ENCODE data around the gene DDX50.
"Not testable (repeated sequence)": the region's sequence is repeated elsewhere in the genome, so short reads cannot be mapped to it uniquely, and the experiment has no call there.

DDX50 gene

GRCh38 chr10:68901105-68901927, at the start of gene DDX50:
Gene DDX50, plus strand, starts transcription at chr10:68901315. Its CDS starts 70 bp downstream, at chr10:68901385.
- no peaks in the 10 kb centered on the region for H3K27me3 Mint-ChIP-seq

GRCh38 chr10:68856352-68856751, 44.8 kb upstream of the DDX50 start:
- Mint-ChIP-seq H3K4me1 (no peaks in the 10 kb centered on the region), H3K27ac (no peak overlapping the region), H3K36me3 (no peaks in the 10 kb centered on the region), H3K27me3 (peaks cover 16% of the 10 kb centered on the region), H3K9me3 (peaks cover 14% of the 10 kb centered on the region), H3K4me3 (no peak overlapping the region)
- no peak for DNase-seq
- CTCF ChIA-PET: interaction anchor here (0.6 kb wide), 1 partner anchor 1028 kb away, joined by 3 read pairs; no protein-coding TSS in a partner anchor

More at GRCh38 chr10:68901105-68901927, at the start of gene DDX50:
- Mint-ChIP-seq H3K4me3 (peak within 1 kb of the TSS; percentile 81), H3K36me3 (peaks cover 19% of the 10 kb centered on the region), H3K27ac (peak within 1 kb of the TSS; percentile 98), H3K9me3 (no peaks in the 10 kb centered on the region), H3K4me1 (peaks cover 56% of the 10 kb centered on the region)
- DNase-seq: peak; percentile 97
- CTCF ChIA-PET: no interaction called here

DNA sequence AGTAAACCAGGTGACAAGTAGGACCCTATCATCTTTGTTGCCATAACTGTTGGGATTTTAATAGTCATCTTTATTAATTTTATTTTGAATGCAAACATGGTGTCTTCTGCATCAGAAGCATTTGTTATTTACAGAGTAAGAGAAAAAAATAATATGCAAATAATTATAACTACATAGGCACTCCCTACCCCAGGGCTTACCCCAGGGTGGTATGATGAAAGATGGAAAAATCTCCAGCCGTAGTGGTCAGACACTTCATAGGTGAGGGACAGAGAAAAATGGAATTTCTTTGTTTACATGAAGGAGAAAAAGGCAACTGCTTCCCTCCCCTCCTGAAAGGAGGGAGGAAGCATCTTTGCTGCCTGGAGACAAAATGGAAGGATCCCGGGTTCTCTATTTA, 44.1 kb upstream of the DDX50 start:
- Mint-ChIP-seq H3K36me3 (no peaks in the 10 kb centered on the region), H3K27ac (no peak overlapping the region), H3K4me3 (no peak overlapping the region), H3K27me3 (peaks cover 16% of the 10 kb centered on the region), H3K4me1 (no peaks in the 10 kb centered on the region), H3K9me3 (peaks cover 21% of the 10 kb centered on the region)
- no peak for DNase-seq
- CTCF ChIA-PET: no interaction called here

- H3K27ac Mint-ChIP-seq: no peak overlapping the region
- peaks cover 30% of the 10 kb centered on the region for H3K9me3 Mint-ChIP-seq
- CTCF ChIA-PET: no interaction called here
- DNase-seq: no peak
- no peak overlapping the region for H3K4me3 Mint-ChIP-seq
- H3K27me3 Mint-ChIP-seq: peaks cover 12% of the 10 kb centered on the region
- H3K4me1 Mint-ChIP-seq: no peaks in the 10 kb centered on the region
- H3K36me3 Mint-ChIP-seq: no peaks in the 10 kb centered on the region
These were observed 39.9 kb upstream of the DDX50 start for GRCh38 chr10:68861253-68861652.

DNA sequence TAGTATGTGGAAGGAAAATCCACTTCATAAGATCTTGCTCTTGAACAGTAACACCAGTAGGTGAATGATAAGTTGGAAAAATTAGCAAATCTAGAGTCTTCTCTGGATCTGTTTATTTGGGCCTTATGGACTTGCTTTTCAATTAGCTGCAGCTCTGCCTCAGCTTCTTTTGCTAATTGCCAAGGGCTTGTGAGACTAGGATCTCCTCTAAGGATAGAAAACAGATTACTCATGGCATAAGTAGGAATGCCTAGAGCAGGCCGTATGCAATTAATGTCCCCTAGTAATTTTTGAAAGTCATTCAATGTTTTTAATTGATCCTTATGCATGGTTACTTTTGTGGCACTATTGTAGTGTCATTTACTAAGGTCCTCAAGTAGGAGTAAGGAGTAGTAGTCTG, 36.5 kb upstream of the DDX50 start:
- CTCF ChIA-PET: no interaction called here
- no peaks in the 10 kb centered on the region for H3K4me1 Mint-ChIP-seq
- no peak overlapping the region for H3K4me3 Mint-ChIP-seq
- no peaks in the 10 kb centered on the region for H3K36me3 Mint-ChIP-seq
- H3K9me3 Mint-ChIP-seq: peaks cover 30% of the 10 kb centered on the region
- no peak overlapping the region for H3K27ac Mint-ChIP-seq
- no peaks in the 10 kb centered on the region for H3K27me3 Mint-ChIP-seq
- DNase-seq: no peak

- H3K9me3 Mint-ChIP-seq, H3K27ac Mint-ChIP-seq, H3K4me3 Mint-ChIP-seq, CTCF ChIA-PET, H3K27me3 Mint-ChIP-seq, H3K36me3 Mint-ChIP-seq, H3K4me1 Mint-ChIP-seq, DNase-seq: not testable (repeated sequence)
These were observed 32.9 kb upstream of the DDX50 start for GRCh38 chr10:68868173-68868572.

DNA sequence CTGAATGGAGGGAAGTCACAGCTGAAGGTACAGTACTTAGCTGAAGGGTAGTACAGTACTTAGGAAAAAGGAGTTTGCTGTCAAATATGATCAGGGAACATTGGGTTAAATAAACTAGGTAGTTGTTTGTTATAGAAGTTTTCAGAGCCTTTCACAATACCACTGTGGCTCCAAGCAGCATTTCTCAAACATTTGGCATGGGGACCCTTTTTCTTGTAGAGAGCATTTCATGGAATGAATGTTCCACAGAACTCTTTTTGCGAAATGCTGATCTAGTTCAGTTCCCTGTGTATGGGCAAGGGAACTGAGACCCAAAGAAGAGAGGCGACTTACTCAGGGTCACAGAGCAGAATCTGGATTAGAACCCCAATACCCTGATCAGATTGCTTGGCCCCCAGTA, 31.5 kb upstream of the DDX50 start:
- Mint-ChIP-seq H3K36me3 (no peaks in the 10 kb centered on the region), H3K9me3 (peaks cover 2% of the 10 kb centered on the region), H3K27ac (no peak overlapping the region), H3K4me3 (no peak overlapping the region), H3K4me1 (peaks cover 9% of the 10 kb centered on the region), H3K27me3 (no peaks in the 10 kb centered on the region)
- CTCF ChIA-PET: no interaction called here
- DNase-seq: no peak

DNA sequence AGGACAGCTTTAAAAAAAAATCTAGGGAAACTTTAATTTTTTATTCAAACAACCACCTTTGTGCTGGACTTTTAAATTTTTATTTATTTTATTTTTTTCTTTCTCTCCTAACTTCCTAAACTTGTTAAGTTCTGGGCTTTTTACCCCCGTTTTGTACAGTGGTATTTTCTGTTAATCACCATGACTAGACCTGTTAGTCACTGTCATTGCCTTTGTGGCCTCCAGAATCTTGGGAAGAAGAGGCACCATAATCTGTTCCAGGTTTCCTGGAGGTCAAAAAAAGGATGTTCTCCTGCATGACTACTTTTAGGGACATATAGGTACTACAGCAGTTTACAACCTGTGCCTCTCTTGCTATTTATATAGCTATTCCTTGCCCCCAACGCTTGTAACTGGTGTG, 31.1 kb upstream of the DDX50 start:
- no peaks in the 10 kb centered on the region for H3K36me3 Mint-ChIP-seq
- H3K4me1 Mint-ChIP-seq: peaks cover 9% of the 10 kb centered on the region
- no peak overlapping the region for H3K27ac Mint-ChIP-seq
- CTCF ChIA-PET: no interaction called here
- H3K9me3 Mint-ChIP-seq: peaks cover 2% of the 10 kb centered on the region
- H3K27me3 Mint-ChIP-seq: no peaks in the 10 kb centered on the region
- no peak overlapping the region for H3K4me3 Mint-ChIP-seq
- DNase-seq: no peak

DNA sequence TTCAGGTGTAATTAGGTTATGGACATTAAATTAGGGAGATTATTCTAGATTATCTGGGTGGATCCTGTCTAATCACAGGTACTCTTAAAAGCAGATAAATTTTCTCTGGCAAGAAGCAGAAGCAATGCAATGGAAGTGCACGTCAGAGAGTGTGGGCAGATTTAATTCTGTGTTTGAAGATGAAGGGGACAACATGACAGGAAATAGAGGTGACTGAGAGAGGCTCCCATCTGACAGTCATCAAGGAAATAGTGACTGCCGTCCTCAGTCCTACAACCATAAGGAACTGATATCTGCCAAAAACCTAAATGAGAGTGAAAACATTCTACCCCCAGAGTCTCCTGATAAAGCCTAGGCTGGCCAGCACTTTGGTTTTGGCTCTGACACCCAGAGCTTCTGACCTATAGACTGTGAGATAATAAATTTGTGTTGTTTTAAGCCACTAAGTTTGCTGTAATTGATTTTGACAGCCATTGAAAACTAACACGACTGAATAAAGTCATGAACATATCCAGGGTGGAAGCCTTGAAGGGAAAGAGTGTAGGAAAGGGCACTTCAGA, 30.5 kb upstream of the DDX50 start:
- DNase-seq: no peak
- peaks cover 2% of the 10 kb centered on the region for H3K9me3 Mint-ChIP-seq
- CTCF ChIA-PET: no interaction called here
- peaks cover 9% of the 10 kb centered on the region for H3K4me1 Mint-ChIP-seq
- no peaks in the 10 kb centered on the region for H3K36me3 Mint-ChIP-seq
- no peaks in the 10 kb centered on the region for H3K27me3 Mint-ChIP-seq
- no peak overlapping the region for H3K27ac Mint-ChIP-seq
- H3K4me3 Mint-ChIP-seq: no peak overlapping the region

DNA sequence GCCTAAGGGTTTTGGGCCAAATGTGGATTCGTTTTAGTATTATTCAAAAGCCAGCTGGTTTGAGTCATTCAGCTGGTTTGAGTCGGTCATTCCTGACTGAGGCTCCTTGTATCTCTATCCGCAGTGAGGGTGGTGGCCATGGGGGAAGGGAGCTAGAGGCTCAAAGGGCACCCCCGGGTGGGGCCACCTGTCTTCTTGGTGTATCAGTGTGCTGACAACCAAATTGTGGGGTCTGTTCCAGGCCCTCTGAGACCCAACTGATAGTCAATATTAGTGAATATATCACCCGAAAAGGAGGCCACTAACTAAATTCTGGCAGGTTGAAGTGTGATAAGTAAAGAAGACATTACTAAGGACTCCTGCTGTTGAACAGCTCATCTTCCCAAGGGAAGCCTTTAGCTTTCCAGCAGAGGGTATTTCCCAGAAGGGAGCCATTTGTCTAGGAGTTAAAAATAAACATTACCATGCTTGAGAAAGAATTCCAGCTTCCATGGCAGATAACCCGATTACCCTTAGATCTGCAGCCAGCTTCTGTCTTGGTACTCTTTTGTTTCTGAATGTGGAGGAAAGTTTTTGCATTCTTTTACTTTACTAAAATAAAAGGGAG, 29.9 kb upstream of the DDX50 start:
- H3K27ac Mint-ChIP-seq: no peak overlapping the region
- H3K27me3 Mint-ChIP-seq: no peaks in the 10 kb centered on the region
- peaks cover 2% of the 10 kb centered on the region for H3K9me3 Mint-ChIP-seq
- DNase-seq: no peak
- H3K4me3 Mint-ChIP-seq: no peak overlapping the region
- no peaks in the 10 kb centered on the region for H3K36me3 Mint-ChIP-seq
- peaks cover 9% of the 10 kb centered on the region for H3K4me1 Mint-ChIP-seq
- CTCF ChIA-PET: no interaction called here

- Mint-ChIP-seq H3K27me3 (no peaks in the 10 kb centered on the region), H3K27ac (no peak overlapping the region), H3K36me3 (no peaks in the 10 kb centered on the region), H3K4me3 (no peak overlapping the region), H3K9me3 (peaks cover 2% of the 10 kb centered on the region), H3K4me1 (peaks cover 9% of the 10 kb centered on the region)
- no peak for DNase-seq
- CTCF ChIA-PET: no interaction called here
These were observed 29.3 kb upstream of the DDX50 start for GRCh38 chr10:68871731-68872342.

- Mint-ChIP-seq H3K4me3 (no peak overlapping the region), H3K27ac (no peak overlapping the region), H3K9me3 (no peaks in the 10 kb centered on the region), H3K4me1 (no peaks in the 10 kb centered on the region), H3K36me3 (no peaks in the 10 kb centered on the region), H3K27me3 (peaks cover 10% of the 10 kb centered on the region)
- CTCF ChIA-PET: no interaction called here
- DNase-seq: no peak
These were observed 24.6 kb upstream of the DDX50 start for GRCh38 chr10:68876246-68877138.

GRCh38 chr10:68877482-68878110, 23.5 kb upstream of the DDX50 start:
- Mint-ChIP-seq H3K36me3 (no peaks in the 10 kb centered on the region), H3K4me3 (no peak overlapping the region), H3K9me3 (no peaks in the 10 kb centered on the region), H3K4me1 (no peaks in the 10 kb centered on the region), H3K27ac (no peak overlapping the region), H3K27me3 (peaks cover 10% of the 10 kb centered on the region)
- CTCF ChIA-PET: no interaction called here
- no peak for DNase-seq

DNA sequence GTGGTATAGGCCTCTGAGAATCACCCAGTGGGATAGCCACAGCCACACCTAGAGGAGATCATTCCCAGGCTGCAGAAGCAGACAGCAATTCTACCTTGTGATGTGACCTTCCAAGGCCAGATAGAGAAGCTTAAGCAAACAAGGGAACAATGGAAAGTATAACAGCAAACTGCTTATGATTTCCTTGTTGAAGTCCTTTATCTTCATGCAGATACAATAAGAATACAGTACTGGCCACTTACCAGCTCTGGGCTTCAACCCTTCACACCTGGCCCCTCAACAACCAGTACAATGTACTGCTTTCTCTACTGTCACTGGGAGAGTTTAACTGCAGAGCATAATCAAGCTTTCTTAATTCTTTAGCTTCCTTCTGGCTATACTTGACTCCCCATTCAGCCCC, 22.6 kb upstream of the DDX50 start:
- Mint-ChIP-seq H3K4me1 (no peaks in the 10 kb centered on the region), H3K27ac (no peak overlapping the region), H3K27me3 (peaks cover 10% of the 10 kb centered on the region), H3K4me3 (no peak overlapping the region), H3K36me3 (no peaks in the 10 kb centered on the region), H3K9me3 (no peaks in the 10 kb centered on the region)
- no peak for DNase-seq
- CTCF ChIA-PET: no interaction called here

All from activated naive CD4-positive, alpha-beta T cell treated with anti-CD3 and anti-CD28 coated beads, Interleukin-2, amount 10 ng/mL, durations not matched to agents 7 days and 5 days (primary cell).